SK-N-SH treated with all-trans-retinoic acid at 6 μM for 48 hours (cell line): ENCODE measurements around the gene CIAO2A.

Source experiments
- ATAC-seq: fragments of 200-7000 bp; cut with Tn5 transposase; 3 replicates; pipeline ENCODE4 v1.9.1; 2020; ENCODE audit warnings: mild to moderate bottlenecking, moderate library complexity
- ARNTL ChIP-seq: fragments of 450-650 bp; formaldehyde crosslinking; IDR thresholded peaks from 2 replicates; pipeline ENCODE4 v1.5.0; 2020; ENCODE audit warnings: low read depth, mild to moderate bottlenecking, moderate library complexity, borderline replicate concordance
- CREB5 ChIP-seq: fragments of 250-450 bp; sonication (Bioruptor Pico); IDR thresholded peaks from 2 replicates; pipeline ENCODE4 v1.5.1; 2020; ENCODE audit warnings: low read depth, mild to moderate bottlenecking, moderate library complexity
- CSDC2 ChIP-seq: fragments of 250-450 bp; sonication (Bioruptor Pico); IDR thresholded peaks from 2 replicates; pipeline ENCODE4 v1.5.0; 2020; ENCODE audit warnings: mild to moderate bottlenecking, moderate library complexity
- CSRNP3 ChIP-seq: fragments of 250-450 bp; sonication (Bioruptor Pico); IDR thresholded peaks from 2 replicates; pipeline ENCODE4 v1.5.1; 2021; ENCODE audit warnings: mild to moderate bottlenecking, moderate library complexity
- ESRRG ChIP-seq: fragments of 250-450 bp; sonication (Bioruptor Pico); IDR thresholded peaks from 2 replicates; pipeline ENCODE4 v1.6.1; 2021; ENCODE audit warnings: mild to moderate bottlenecking
- GLIS3 ChIP-seq: fragments of 250-450 bp; sonication (Bioruptor Pico); IDR thresholded peaks from 2 replicates; pipeline ENCODE4 v1.5.0; 2020; ENCODE audit warnings: mild to moderate bottlenecking, moderate library complexity
- ISL1 ChIP-seq: fragments of 250-450 bp; sonication (Bioruptor Pico); IDR thresholded peaks from 2 replicates; pipeline ENCODE4 v2.1.2; 2022; ENCODE audit warnings: mild to moderate bottlenecking, moderate library complexity
- OSR1 ChIP-seq: fragments of 250-450 bp; sonication (Bioruptor Pico); IDR thresholded peaks from 2 replicates; pipeline ENCODE4 v1.8.0; 2022; ENCODE audit warnings: moderate library complexity, mild to moderate bottlenecking, inconsistent platforms
- PATZ1 ChIP-seq: fragments of 250-450 bp; sonication (Bioruptor Pico); IDR thresholded peaks from 2 replicates; pipeline ENCODE4 v1.8.0; 2020; ENCODE audit warnings: mild to moderate bottlenecking, moderate library complexity, borderline replicate concordance
- POU6F1 ChIP-seq: fragments of 250-450 bp; sonication (Bioruptor Pico); IDR thresholded peaks from 2 replicates; pipeline ENCODE4 v1.8.0; 2021; ENCODE audit warnings: low read depth, mild to moderate bottlenecking, moderate library complexity, borderline replicate concordance
- PPARA ChIP-seq: fragments of 250-450 bp; sonication (Bioruptor Pico); IDR thresholded peaks from 2 replicates; pipeline ENCODE4 v1.5.0; 2020; ENCODE audit warnings: mild to moderate bottlenecking, borderline replicate concordance
- RARB ChIP-seq: fragments of 250-450 bp; sonication (Bioruptor Pico); IDR thresholded peaks from 2 replicates; pipeline ENCODE4 v1.8.0; 2021; ENCODE audit warnings: mild to moderate bottlenecking, moderate library complexity
- SNAI2 ChIP-seq: fragments of 250-450 bp; sonication (Bioruptor Pico); IDR thresholded peaks from 2 replicates; pipeline ENCODE4 v1.5.0; 2020; ENCODE audit warnings: mild to moderate bottlenecking, moderate library complexity
- TCF4 ChIP-seq: fragments of 250-450 bp; sonication (Bioruptor Pico); IDR thresholded peaks from 2 replicates; pipeline ENCODE4 v1.8.0; 2021; ENCODE audit warnings: mild to moderate bottlenecking, moderate library complexity, borderline replicate concordance
- TOX ChIP-seq: fragments of 250-450 bp; sonication (Bioruptor Pico); IDR thresholded peaks from 2 replicates; pipeline ENCODE4 v1.8.0; 2021; ENCODE audit warnings: mild to moderate bottlenecking, moderate library complexity, borderline replicate concordance
- ZFP3 ChIP-seq: fragments of 250-450 bp; sonication (Bioruptor Pico); IDR thresholded peaks from 2 replicates; pipeline ENCODE4 v1.5.0; 2020; ENCODE audit warnings: mild to moderate bottlenecking, moderate library complexity
- ZFP30 ChIP-seq: fragments of 450-650 bp; formaldehyde crosslinking; IDR thresholded peaks from 2 replicates; pipeline ENCODE4 v1.5.0; 2022; ENCODE audit warnings: mild to moderate bottlenecking, moderate library complexity
- ZNF565 ChIP-seq: fragments of 450-650 bp; formaldehyde crosslinking; conservative IDR thresholded peaks from 2 replicates; pipeline ENCODE4 v1.5.0; 2020; ENCODE audit warnings: low read depth, mild to moderate bottlenecking, moderate library complexity
- ZNF70 ChIP-seq: fragments of 450-650 bp; formaldehyde crosslinking; IDR thresholded peaks from 2 replicates; pipeline ENCODE4 v1.5.0; 2020; ENCODE audit warnings: mild to moderate bottlenecking, moderate library complexity
- ZNF8 ChIP-seq: fragments of 450-650 bp; formaldehyde crosslinking; IDR thresholded peaks from 2 replicates; pipeline ENCODE4 v1.5.0; 2020; ENCODE audit warnings: mild to moderate bottlenecking, moderate library complexity

CIAO2A gene

DNA sequence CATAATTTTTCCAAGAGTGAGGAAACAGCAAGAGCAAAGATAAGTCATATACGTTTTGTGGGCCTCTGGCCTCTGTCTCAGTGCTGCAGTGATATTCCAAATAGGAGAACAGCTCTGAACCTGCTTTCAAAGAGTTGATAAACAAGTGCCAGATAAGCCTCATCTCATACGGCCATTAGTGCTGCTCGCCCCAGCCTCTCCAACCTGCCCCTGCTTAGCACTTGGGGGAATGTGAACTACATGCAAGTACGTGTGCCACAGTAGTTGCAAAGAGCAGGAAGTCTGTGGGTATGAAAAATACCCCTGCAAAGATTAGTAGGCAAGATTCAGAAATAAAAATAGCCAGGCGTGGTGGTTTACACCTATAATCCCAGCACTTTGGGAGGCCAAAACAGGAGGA, 61.3 kb downstream of the CIAO2A start:
- TF ChIP-seq ZFP30 (no peak), ZNF70 (CRISPR knock-in tag) (no peak), POU6F1 (CRISPR knock-in tag) (no peak), CSDC2 (CRISPR knock-in tag) (no peak), GLIS3 (CRISPR knock-in tag) (no peak), CSRNP3 (CRISPR knock-in tag) (no peak), PPARA (CRISPR knock-in tag) (no peak)
- no peak for ATAC-seq

- ATAC-seq: no peak
- TF ChIP-seq PPARA (CRISPR knock-in tag) (no peak), ARNTL (no peak), ZNF8 (CRISPR knock-in tag) (no peak), ZNF565 (CRISPR knock-in tag) (no peak), CSDC2 (CRISPR knock-in tag) (no peak), TOX (CRISPR knock-in tag) (no peak), ESRRG (CRISPR knock-in tag) (no peak)
- TF ChIP-seq, all 23 proteins: peak for 0
Measured at GRCh38 chr15:64030123-64030522, 63.5 kb downstream of the CIAO2A start.

- no peak for TF ChIP-seq ZFP3 (CRISPR knock-in tag)
- TF ChIP-seq POU6F1 (CRISPR knock-in tag): no peak
- no peak for TF ChIP-seq ARNTL
- no peak for TF ChIP-seq TCF4 (CRISPR knock-in tag)
- TF ChIP-seq ZFP30: no peak
- no peak for TF ChIP-seq CSDC2 (CRISPR knock-in tag)
- TF ChIP-seq ZNF565 (CRISPR knock-in tag): no peak
- TF ChIP-seq GLIS3 (CRISPR knock-in tag): no peak
- TF ChIP-seq CREB5 (CRISPR knock-in tag): no peak
- no peak for TF ChIP-seq ISL1
- no peak for TF ChIP-seq ZNF70 (CRISPR knock-in tag)
- no peak for TF ChIP-seq ZNF8 (CRISPR knock-in tag)
- TF ChIP-seq ESRRG (CRISPR knock-in tag): no peak
- no peak for TF ChIP-seq PATZ1
- no peak for ATAC-seq
Measured at GRCh38 chr15:64029633-64030032, 64.0 kb downstream of the CIAO2A start.

GRCh38 chr15:64029110-64029509, 64.5 kb downstream of the CIAO2A start:
- TF ChIP-seq ZNF8 (CRISPR knock-in tag) (no peak), RARB (CRISPR knock-in tag) (no peak), GLIS3 (CRISPR knock-in tag) (no peak), ZFP3 (CRISPR knock-in tag) (no peak), CSRNP3 (CRISPR knock-in tag) (no peak), ZNF70 (CRISPR knock-in tag) (no peak), POU6F1 (CRISPR knock-in tag) (no peak), ZFP30 (no peak), CSDC2 (CRISPR knock-in tag) (no peak), ZNF565 (CRISPR knock-in tag) (no peak), TOX (CRISPR knock-in tag) (no peak), ESRRG (CRISPR knock-in tag) (no peak), OSR1 (CRISPR knock-in tag) (no peak), ARNTL (no peak), ISL1 (no peak), PPARA (CRISPR knock-in tag) (no peak), SNAI2 (no peak), PATZ1 (no peak)
- ATAC-seq: no peak
